Hematopoietic multipotent progenitor cell treated with erythropoietin and hydrocortisone succinate and interleukin-3 and kit ligand, for 4 days (in vitro differentiated cells): Measurements from ENCODE around the gene SV2C.
"Not testable (repeated sequence)": the region's sequence is repeated elsewhere in the genome, so short reads cannot be mapped to it uniquely, and the experiment has no call there.

ENCODE experiments used
- DNase-seq: peaks from one replicate; pipeline ENCODE4 v3.0.0-alpha.2; 2015

Gene SV2C, protein sequence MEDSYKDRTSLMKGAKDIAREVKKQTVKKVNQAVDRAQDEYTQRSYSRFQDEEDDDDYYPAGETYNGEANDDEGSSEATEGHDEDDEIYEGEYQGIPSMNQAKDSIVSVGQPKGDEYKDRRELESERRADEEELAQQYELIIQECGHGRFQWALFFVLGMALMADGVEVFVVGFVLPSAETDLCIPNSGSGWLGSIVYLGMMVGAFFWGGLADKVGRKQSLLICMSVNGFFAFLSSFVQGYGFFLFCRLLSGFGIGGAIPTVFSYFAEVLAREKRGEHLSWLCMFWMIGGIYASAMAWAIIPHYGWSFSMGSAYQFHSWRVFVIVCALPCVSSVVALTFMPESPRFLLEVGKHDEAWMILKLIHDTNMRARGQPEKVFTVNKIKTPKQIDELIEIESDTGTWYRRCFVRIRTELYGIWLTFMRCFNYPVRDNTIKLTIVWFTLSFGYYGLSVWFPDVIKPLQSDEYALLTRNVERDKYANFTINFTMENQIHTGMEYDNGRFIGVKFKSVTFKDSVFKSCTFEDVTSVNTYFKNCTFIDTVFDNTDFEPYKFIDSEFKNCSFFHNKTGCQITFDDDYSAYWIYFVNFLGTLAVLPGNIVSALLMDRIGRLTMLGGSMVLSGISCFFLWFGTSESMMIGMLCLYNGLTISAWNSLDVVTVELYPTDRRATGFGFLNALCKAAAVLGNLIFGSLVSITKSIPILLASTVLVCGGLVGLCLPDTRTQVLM

DNA sequence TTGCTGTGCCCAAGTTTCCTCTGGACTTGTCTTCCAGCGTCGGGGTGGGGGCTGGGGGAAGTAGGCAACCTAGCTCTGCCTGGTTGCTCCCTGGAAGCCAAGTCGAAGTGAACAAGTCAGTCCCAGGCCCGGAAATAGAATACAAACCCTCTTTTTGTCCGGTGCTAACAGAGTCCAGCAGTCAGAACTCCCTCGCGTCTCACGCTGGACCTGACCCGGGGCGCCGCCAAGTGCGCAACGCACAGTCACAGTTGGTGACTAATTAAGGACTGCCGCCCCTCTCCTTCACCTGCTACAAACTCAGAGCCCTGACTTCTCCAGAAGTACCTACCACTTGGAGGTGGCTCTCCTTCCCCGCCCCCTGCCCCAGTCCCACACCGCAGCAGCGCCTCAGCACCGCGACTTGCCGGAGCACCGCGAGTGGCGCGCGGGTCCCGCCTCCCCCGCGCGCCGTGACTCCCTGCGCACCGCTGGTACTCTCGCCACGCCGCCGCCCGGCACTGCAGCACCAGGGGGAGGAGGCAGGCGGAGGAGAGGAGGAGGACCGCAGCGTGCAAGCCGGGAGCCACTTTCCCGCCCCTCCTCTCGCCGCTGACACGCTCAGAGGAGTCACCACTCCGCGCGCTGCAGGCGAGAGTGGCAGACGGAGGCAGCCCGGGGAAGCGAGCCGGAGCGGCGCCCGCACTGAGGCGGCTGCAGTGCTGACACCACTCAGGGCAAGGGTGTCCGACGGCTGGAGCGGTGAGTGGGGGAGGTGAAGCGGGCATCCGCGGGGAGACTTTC is at the start of gene SV2C:
Gene SV2C (plus strand): TSS at position 612 of the 783 bp plus-strand sequence. CDS start 48,368 bp downstream, outside the sequence.
- DNase-seq: peak; percentile 63

DNA sequence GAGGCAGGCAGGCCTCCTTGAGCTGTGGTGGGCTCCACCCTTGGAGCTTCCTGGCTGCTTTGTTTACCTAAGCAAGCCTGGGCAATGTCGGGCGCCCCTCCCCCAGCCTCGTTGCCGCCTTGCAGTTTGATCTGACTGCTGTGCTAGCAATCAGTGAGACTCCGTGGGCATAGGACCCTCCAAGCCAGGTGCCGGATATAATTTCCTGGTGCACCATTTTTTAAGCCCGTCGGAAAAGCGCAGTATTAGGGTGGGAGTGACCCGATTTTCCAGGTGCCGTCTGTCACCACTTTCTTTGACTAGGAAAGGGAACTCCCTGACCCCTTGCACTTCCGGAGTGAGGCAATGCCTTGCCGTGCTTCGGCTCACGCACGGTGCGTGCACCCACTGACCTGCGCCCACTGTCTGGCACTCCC is 45.4 kb upstream of the SV2C start:
- DNase-seq: not testable (repeated sequence)

DNA sequence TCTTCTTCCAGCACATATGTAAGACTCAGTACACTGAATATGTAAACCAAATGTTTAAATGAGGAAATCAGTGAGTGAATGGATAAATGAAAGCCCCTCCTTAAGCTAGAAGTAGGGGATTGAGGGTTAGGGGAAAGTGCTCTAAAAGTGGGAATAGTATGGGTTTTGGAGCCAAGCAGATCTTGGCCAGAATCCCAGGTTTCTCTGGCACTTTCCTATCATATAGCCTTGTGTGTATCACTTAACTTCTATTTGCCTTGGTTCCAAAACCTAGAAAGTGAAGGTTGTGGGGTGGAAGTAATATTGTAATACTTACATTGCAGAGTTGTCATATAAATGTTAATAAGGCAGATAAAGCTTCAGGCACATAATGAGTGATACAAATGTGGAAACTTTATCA is 45.0 kb upstream of the SV2C start:
- DNase-seq: no peak

DNA sequence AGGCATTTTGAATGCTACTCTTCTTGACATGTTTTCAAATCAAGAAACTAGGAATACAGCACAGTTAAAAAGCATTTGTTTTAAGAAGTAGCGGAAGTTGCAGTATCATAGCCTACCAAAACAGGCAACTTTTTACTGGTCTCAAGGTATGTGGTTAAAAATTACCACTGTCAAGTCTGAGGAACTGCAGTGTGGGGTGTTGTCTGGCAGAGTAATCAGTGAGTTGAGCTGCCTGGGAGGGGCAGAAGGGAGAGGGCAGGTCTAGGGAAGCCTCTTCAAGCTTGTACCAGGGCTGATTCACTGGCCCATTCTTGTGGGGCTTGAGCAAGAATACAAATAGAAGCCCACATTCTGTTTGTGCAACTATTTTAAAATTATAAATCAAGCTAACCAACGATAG is 42.4 kb upstream of the SV2C start:
- peak; percentile 6 for DNase-seq

DNA sequence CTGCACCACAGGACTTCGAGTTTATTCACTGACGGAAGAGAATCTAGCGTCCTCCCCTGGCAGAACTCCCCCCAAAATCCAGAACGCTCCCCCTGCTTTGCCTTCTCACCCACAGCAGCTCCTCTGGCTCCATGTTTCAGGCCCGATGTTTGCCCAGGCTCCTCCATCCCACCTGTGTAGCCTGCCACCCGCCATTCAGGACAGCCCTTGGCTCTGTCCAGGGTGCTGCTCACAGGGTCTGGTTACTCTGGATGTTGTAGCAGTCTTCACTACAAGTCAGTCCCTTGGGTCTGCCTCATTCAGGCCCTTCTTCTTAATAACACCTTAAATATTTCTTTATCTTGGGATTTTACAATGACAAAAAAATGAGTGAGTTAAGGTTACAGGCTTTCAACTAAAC is 41.3 kb upstream of the SV2C start:
- peak; percentile 30 for DNase-seq

DNA sequence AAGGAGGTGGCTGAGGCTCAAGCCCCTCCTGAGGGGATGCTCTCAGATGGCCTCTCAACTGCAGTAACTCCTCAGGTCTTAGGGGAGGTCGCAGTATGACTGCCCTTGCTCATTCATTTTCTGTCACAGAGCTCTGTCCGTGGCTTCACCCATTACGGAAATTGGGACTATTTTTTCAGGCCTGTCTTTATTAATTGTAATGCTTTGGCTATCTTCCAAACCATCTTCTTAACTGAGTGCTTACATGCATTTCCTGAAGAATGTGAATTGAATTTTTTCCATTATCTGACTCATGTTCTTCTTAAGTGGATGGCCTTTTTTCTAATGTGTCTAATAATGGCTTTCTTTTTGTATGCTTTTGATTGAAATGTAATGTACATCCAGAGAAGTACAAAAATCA is 36.4 kb upstream of the SV2C start:
- DNase-seq: no peak

DNA sequence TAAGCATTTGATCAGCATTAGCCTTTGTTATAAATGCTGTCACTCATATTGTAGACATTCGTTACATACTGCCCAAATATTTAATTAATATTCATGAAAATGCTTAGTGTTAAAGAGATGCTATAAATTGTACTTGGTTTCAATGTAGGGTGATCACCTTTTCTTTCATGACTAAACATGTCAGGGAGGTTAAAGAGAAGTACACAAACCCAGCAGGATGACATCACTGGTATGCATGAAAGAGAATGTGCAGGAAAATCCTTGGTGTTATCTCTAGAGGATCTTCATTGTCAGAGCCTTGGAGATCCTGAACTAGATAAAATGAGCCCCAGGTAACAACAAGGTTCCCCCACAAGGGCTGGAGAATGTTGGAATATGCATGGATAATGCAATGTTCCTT is 33.0 kb upstream of the SV2C start:
- no peak for DNase-seq

DNA sequence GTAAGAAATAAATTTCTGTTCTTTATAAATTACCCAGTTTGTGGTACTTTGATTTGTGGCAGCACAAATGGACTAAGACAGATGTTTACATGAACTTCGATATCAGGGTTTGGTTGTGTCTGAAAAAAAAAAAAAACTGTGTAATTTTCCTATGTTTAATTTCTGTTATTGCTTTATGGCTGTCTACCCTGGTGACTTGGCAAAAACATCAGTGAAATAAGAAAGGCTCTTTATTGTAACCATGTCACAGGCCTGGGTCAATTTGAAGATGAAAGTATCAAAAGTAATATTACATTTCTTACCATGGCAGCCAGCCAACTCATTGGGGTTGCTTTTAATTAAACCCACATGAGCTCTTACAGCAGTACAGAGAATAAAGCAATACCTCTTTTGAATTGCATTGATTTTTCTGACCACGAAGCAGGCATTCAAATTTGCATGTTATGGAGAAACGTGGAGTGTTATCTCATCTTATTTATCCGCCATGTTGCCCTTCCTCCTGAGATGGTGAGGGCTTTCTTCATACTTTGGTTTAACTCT is 20.6 kb upstream of the SV2C start:
- no peak for DNase-seq

DNA sequence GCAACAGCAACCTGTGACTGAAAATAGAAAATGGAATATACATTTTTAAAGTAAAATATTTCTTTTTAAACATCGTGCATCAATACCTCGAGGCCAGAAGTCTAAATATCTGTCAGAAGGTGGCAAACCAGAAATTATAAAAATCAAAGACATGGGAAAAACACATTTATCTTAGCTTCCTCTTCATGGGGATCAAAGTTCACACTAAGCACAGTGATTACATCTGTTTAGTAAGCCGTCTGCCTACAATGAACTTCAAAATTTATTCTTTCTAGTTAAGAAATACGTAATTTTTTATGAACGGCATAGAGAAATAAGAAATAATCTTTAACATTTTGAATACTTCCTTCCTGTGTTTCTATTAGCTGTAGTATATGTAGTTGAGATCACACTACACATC is 17.9 kb upstream of the SV2C start:
- DNase-seq: no peak

DNA sequence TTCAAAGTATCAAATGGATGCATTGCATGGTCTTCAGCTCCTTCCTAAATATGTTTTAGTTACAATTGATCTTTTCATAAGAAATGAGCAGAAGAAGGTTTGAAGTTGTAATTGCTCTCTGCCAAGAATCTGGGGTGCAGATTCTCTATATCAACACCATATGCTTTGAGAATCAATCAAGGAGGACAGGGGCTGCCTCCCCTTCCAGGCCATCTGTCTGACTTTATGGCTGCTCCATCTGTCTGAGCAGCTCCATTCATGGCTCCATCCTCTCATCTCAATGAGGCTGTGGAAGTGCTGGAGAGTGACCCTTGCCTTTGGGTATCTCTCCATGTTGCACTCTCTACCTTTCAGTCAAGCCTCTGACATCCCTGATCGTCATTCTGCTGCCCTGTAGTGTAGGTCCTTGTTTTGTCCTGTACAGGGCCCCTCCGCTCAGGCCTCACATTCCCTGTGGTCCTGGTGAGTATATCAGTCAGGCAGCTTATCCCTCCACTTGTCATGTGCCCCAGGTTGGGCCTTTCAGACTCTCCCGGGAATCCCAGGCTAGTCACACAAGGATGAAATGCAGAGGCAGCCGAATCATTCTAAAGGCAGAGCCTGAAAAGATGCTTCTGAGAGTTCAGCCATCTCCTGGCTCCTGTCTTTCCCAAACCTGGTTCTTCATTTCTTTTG is 14.0 kb upstream of the SV2C start:
- DNase-seq: no peak

DNA sequence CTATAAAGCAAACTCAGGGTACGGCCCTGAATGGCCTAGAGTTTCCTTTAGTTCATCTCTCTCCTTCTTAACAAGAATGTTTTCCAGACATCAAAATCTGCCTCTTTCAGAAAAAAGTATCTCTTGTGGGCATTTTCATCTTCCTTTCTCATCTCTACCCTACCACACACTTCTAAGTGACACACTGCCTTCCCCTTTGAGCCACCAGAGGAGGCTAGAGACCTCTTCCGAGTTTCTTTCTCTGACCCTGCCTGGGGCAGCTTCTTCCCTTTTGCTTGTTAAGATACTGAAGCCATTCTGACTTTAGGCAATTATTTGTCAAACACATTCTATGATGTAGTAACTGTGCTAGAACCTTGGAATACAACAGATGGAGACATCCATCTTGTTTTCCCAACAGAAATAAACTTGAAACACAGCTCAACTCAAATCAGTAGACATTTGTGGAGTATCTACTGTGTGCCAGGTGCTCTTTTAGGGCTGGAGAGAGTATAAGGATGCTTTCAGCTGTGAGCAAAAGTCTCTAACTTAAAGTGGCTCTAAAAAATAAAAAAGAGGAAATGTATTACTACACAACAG is 8.6 kb upstream of the SV2C start:
- DNase-seq: peak; percentile 69

DNA sequence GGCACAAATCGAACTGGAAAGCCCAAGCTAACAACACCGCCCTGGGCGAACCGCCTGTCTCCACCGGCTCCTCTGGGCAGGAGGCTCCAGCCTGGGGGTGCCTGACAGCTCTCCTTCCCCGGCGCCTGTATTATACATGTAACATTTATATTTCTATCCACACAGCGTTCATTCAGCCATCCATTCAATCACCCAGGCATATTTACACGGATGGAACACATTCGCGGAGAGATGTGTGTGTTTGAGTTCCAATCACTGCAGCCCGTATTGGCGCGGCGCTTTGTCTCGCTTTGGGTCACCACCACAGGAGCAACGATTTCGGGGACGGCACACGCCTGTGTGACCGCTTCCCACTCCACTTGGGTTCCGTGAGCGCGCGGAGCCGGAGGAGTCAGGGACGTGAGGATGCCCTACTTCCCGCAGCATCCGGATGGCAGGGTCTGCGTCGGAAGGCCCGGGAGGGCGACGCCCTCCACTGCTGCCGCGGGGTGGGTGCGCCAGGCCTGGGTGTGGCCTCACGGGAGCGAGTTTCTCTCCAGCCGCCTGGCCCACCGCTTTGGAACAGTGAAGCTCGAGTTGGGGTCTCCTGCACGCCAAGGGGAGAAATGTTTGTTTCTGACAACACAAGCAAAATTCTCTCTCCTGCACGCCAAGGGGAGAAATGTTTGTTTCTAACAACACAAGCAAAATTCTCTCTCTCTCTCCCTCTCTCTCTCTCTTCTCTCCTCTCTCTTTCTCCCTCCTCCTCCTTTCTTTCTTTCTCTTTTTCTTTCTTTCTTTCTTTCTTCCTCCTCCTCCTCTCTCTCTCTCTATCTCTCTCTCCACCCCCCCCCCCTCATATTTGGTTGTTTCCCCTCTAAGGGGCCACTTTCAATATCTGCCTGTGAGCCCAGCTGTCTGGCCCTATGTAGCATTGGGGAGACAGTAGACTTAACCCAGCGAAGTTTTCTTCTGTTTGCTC is 1.1 kb upstream of the SV2C start:
- DNase-seq: no peak

DNA sequence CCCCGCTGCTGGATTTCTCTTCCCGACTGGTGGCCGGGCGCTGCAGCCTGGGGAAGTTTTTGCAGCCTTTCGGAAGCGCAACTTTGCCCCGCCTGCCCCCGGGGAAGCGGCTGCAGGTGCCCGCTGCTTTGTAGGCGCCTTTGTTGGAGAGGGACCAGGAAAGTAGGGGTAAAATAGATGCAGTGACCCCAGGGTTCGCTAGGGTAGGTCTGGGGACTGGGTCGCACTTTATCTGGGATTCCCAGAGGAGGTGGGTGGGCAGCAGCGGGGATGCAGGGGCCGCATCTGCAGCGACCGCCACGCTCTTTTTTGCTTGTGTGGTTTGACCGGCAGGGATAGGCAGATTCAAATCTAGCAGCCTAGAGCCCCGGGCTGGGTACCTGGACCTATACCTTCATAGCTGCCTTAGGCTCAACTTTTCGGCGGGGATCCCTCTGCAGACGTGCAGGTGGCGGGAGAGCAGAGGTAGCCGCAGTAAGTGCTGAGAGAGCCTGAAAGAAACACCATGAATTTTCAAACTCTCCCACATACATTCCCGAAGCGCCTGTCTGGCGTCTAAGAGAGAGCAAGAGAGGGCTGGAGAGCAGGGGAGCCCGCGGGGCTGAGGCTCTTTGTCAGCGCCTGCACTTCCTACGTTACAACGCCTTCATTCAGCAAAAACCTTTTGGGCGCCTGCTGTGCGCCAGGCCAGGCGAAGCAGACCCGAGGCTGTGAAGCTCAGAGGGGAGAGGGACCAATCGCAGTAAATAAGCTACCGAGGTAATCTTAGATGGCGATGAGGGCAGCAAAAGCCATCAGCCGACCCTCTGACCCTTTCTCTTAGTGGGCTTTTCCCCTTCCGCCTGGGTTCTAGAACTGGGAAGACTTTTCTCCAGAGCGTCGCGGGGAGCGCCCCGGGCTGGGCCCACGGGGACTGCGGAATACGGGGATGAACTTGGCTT is 642 bp downstream of the SV2C start:
- peak; percentile 41 for DNase-seq

DNA sequence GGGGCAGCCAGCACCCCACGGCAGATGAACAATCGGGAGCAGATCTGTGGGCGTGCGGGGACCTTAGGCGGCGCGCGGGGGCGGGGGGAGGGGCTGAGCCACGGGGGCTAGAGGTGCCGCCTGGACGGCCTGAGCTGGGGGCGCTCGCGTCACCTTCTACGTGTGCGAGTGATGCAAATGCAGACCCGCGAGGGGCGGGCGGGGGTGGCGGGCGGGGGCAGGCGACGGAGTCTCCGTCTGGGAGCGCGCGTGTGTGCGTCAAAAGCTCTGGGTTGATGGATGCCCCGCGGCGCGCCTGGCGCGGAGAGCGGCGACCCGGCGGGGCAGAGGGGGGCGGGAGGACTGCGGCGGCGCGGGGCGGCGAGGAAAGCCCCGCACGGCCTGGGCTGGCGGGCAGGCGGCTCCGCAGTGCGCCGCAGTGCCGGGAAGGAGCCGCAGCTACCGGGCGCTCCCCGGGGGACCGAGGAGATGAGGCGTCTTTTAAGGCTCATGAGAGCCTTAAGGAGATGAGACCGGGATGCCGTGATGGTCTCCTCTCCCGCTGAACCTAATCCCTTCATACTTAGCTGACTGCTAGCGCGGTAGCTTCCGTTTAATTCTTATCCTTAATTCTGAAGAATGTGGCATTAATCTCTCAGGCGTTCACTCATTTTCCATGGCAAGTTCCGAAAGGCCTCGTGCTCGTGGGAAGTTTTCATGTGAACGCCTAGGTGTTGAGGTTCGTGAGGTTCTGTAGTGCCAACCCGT is 1.5 kb downstream of the SV2C start:
- DNase-seq: no peak

DNA sequence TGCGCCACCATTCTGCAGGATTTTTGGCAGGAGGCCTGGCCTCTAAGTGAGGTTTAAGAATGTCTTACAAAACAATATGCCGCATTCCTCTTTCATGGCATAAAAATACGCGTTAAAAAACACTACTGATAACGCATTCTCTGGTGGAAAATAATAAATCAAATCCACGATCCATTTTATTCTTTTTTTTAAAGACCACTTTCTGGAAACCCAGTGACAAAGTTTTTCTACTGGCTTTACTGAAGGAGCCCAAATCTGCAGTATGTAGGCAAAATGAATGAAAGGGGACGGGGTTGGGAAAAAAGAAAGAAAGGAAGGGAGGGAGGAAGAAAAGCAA is 2.0 kb downstream of the SV2C start:
- DNase-seq: no peak

DNA sequence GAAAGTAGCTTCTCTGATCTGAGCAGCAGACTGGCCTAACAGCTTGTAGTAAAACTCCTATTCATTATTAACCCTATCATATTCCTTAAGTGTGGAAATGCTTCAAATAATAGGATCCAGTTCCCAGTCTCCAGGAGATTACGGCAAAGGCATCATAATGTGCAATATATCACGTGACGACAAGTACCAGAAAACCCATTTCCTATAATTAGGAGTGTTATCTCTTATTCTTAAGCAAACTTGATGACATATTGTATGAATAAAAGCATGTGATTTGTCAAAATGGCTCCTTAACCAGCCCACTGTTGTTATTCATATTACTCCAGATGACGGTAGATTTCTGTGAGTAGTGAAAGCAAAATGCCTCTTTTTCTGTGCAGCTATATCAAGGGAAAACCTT is 2.9 kb downstream of the SV2C start:
- DNase-seq: no peak

DNA sequence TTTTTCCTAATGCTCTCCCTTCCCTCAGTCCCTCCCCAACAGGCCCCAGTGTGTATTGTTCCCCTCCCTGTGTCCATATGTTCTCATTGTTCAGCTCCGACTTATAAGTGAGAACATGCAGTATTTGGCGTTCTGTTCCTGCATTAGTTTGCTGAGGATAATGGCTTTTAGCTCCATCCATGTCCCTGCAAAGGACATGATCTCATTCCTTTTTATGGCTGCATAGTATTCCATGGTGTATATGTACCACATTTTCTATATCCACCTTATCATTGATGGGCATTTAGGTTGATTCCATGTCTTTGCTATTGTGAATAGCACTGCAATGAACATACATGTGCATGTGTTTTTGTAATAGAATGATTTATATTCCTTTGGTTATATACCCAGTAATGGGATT is 6.0 kb downstream of the SV2C start:
- DNase-seq: not testable (repeated sequence)

DNA sequence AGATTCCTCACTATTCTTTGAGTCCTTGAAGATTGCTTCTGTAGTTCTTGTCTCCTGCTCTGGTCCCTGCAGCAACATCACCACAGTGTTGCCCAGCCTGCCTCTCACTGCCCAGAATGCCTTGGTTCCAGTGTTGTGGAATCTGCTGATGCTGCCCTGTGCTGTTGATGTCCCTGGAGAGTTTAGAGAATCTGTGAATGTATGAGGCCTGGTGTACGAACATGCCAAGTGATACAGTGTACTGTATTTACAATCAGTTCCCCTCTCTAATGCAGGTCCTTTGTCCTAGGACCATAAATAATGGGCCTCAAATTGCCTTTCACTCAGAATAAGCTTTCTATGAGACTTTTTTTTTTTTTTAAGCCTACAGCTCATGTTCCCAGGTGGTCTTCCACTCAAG is 8.2 kb downstream of the SV2C start:
- DNase-seq: no peak

DNA sequence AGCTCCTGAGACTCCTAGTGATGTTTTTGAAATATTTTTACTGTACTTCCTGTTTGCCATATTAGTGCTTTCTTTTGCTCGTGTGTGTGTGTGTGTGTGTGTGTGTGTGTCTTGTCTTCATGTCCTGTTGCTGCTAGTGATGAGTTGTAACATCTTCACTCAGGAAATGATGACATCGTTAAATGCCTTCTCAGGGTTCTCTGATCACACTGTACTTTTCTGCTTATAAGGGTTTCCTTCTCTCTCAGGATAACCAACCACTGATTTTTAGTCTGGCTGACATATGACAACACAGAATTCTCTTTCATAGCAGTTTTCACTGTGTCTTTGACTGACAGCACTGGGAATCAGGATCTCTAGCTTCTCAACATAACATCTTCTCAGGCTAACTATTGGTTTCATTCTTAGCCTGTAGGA is 16.1 kb downstream of the SV2C start:
- no peak for DNase-seq
